Ascending aorta (tissue), 2 donors: ENCODE data around the gene RPTOR. TPM values are rescaled to one million over a fixed set of nuclear protein-coding genes. Genes with fewer than 3 reads are reported as not detected.
"Not testable (repeated sequence)": the region's sequence is repeated elsewhere in the genome, so short reads cannot be mapped to it uniquely, and the experiment has no call there.

ENCODE experiments used
- DNase-seq, 2 donors: peaks; one replicate each; pipeline ENCODE4 v3.0.0-alpha.2; 2019; ENCODE audit warnings: low spot score in 2 of 2
- H3K27ac ChIP-seq, 2 donors: fragments of 200-600 bp; sonication (generic); one replicate each; pipeline ENCODE4 v1.5.1; 2016 to 2017; ENCODE audit warnings: mild to moderate bottlenecking in 1 of 2
- H3K27me3 ChIP-seq: fragments of 200-600 bp; sonication (generic); one replicate; pipeline ENCODE4 v1.5.1; 2017
- H3K36me3 ChIP-seq, 2 donors: fragments of 200-600 bp; sonication (generic); one replicate each; pipeline ENCODE4 v1.5.1; 2016
- H3K4me1 ChIP-seq, 2 donors: fragments of 200-600 bp; sonication (generic); one replicate each; pipeline ENCODE4 v1.5.1; 2016 to 2017; ENCODE audit warnings: mild to moderate bottlenecking in 1 of 2
- H3K4me3 ChIP-seq, 2 donors: fragments of 200-600 bp; sonication (generic); one replicate each; pipeline ENCODE4 v1.5.1; 2016 to 2017; ENCODE audit warnings: mild to moderate bottlenecking in 1 of 2
- H3K9me3 ChIP-seq, 2 donors: fragments of 200-600 bp; sonication (generic); one replicate each; pipeline ENCODE4 v1.5.1; 2016
- CTCF ChIP-seq, 3 experiments: fragments of 200-600 bp in 2 of 3; fragments of 450-650 bp in 1 of 3; sonication (generic) in 2 of 3; IDR thresholded peaks; one replicate each; pipeline ENCODE4 v1.5.1; 2016 to 2019; ENCODE audit warnings: antibody characterized with exemption in 3 of 3, mild to moderate bottlenecking in 1 of 3, moderate library complexity in 1 of 3
- intact Hi-C: fragments of 100-400 bp; cut with DNase I; formaldehyde crosslinking; loops from one replicate; pipeline ENCODE4 v1.15.1; 2023
- total RNA-seq: library from RNA; depleted of rRNA; stranded (reverse); fragments of >200 nt; gene quantifications from one replicate; pipeline ENCODE4 v1.1.0, GENCODE V29; 2016

The RPTOR gene
- total RNA-seq, 1 donor from 2014 or later = 36.1 TPM

DNA sequence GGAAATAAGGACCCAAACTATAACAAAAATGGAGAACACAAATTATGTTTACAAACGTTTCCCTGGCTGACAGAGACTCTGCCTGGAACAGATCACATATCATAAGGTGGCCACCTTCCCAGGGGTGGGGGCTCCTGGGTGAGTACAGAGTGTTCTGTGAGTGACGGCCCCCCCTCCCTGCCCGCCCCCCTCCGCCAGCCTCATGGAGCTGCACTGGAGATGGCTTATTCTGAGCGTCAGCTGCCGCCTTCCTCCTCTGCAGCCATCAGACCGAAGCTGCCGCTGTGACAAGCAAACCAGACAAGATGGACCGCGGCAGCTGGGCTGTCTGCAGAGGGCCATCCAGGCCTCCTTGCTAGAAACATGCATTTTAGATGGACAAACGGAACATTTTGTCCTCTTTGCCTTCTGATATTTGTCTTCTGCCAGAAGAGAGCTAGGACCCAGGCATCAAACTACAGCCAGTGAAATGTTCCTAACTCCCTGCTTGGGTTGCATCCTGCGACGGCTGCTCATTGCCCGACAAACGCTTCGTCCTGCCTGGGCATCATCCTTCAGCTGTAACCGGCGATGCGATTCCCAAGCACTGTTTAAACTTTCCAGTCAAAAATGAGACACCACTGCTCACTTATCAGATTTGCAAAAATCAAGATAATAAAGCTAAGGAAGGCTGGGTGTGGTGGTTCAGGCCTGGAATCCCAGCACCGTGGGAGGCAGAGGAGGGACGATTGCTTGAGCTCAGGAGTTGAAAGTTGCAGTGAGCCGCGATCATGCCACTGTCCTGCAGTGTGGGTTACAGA, 15.3 kb upstream of the RPTOR start:
- Histone ChIP-seq H3K27me3 (no peaks in the 10 kb centered on the region), H3K27ac (no peak overlapping the region)

GRCh38 chr17:80529904-80530292, 14.7 kb upstream of the RPTOR start:
- H3K27me3 ChIP-seq = no peaks in the 10 kb centered on the region
- intact Hi-C loops = no loop called here
- TF ChIP-seq CTCF (IDR thresholded peaks at IDR 0.05) = no peak

More for the DNA sequence above, 15.3 kb upstream of the RPTOR start:
- no peaks in the 10 kb centered on the region for H3K36me3 ChIP-seq
- intact Hi-C loops = no loop called here
- H3K4me1 ChIP-seq = no peaks in the 10 kb centered on the region
- DNase-seq = no peak
- H3K4me3 ChIP-seq = no peak overlapping the region
- TF ChIP-seq CTCF (IDR thresholded peaks at IDR 0.05) = no peak
- no peaks in the 10 kb centered on the region for H3K9me3 ChIP-seq

GRCh38 chr17:80531400-80531799, 13.2 kb upstream of the RPTOR start:
- Histone ChIP-seq H3K4me1 (no peaks in the 10 kb centered on the region), H3K27me3 (no peaks in the 10 kb centered on the region), H3K9me3 (no peaks in the 10 kb centered on the region), H3K36me3 (no peaks in the 10 kb centered on the region), H3K4me3 (no peak overlapping the region), H3K27ac (no peak overlapping the region)
- intact Hi-C loops = no loop called here
- TF ChIP-seq CTCF (IDR thresholded peaks at IDR 0.05) = no peak
- no peak for DNase-seq

More at GRCh38 chr17:80529904-80530292, 14.7 kb upstream of the RPTOR start:
- H3K27ac ChIP-seq = no peak overlapping the region
- H3K4me1 ChIP-seq = no peaks in the 10 kb centered on the region
- H3K4me3 ChIP-seq = no peak overlapping the region
- H3K36me3 ChIP-seq = no peaks in the 10 kb centered on the region
- H3K9me3 ChIP-seq = no peaks in the 10 kb centered on the region
- DNase-seq = no peak

- H3K4me1 ChIP-seq, intact Hi-C loops: not testable (repeated sequence)
Observed at GRCh38 chr17:80537386-80537785, 7.3 kb upstream of the RPTOR start.

DNA sequence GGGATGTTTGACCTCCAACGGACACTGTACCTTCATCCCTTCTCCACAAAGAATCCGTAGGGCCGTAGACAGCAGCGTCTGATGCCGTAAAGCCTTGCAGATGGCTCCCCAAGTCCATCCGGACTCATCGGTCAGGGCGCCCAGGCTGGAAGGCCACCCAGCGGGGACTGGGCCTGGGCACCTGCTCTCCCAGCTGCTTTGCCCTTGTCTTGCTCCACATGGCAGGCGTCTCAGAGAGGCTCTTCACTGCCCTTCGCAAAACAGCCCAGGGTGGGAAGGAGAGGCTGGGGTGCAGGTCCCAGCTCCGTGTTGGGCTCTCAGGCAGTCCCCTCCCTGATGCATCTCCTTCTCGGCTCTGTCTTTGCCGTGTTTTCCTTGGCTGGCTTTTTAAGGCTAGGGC, 6.2 kb upstream of the RPTOR start:
- Histone ChIP-seq H3K36me3 (no peaks in the 10 kb centered on the region), H3K27me3 (no peaks in the 10 kb centered on the region), H3K27ac (no peak overlapping the region), H3K4me3 (no peak overlapping the region), H3K4me1 (no peaks in the 10 kb centered on the region), H3K9me3 (no peaks in the 10 kb centered on the region)
- no peak for DNase-seq
- intact Hi-C loops = no loop called here
- TF ChIP-seq CTCF (IDR thresholded peaks at IDR 0.05) = no peak

More at GRCh38 chr17:80537386-80537785, 7.3 kb upstream of the RPTOR start:
- H3K27ac ChIP-seq, H3K36me3 ChIP-seq, DNase-seq, H3K4me3 ChIP-seq, H3K27me3 ChIP-seq, H3K9me3 ChIP-seq: not testable (repeated sequence)

- no peak for TF ChIP-seq CTCF (IDR thresholded peaks at IDR 0.05)
- H3K4me1 ChIP-seq = no peaks in the 10 kb centered on the region
- no peaks in the 10 kb centered on the region for H3K9me3 ChIP-seq
- H3K27me3 ChIP-seq = no peaks in the 10 kb centered on the region
- intact Hi-C loops = no loop called here
- H3K36me3 ChIP-seq = no peaks in the 10 kb centered on the region
- no peak overlapping the region for H3K4me3 ChIP-seq
- DNase-seq = no peak
- H3K27ac ChIP-seq = no peak overlapping the region
Observed at GRCh38 chr17:80539022-80539641, 5.5 kb upstream of the RPTOR start.
